WTC11 (cell line): ENCODE results near the gene TMTC3. TPM values are rescaled to one million over a fixed set of nuclear protein-coding genes. Genes with fewer than 3 reads are reported as not detected.
A peak's percentile ranks its signal among the peaks of the same experiment; 100 is the strongest.

Source experiments
- ATAC-seq: fragments of 200-7000 bp; cut with Tn5 transposase; 2 replicates; pipeline ENCODE4 v1.10.0; 2021; ENCODE audit warnings: mild to moderate bottlenecking, moderate library complexity
- CTCF ChIA-PET: fragments of 300-600 bp; sonication (Branson Sonifier 250); formaldehyde crosslinking; loops from one replicate; lab custom pipeline; 2021; ENCODE audit warnings: antibody characterized with exemption; lab: Charles Lee
- POLR2A ChIA-PET: fragments of 350-600 bp; sonication (Branson Sonifier 250); formaldehyde crosslinking; loops from one replicate; lab custom pipeline; 2021; ENCODE audit warnings: antibody characterized with exemption; lab: Charles Lee
- DNase-seq: peaks from one replicate; pipeline ENCODE4 v3.0.0; 2021; ENCODE audit warnings: low spot score
- H3K27ac Mint-ChIP-seq: 2 replicates; pipeline ENCODE4 v1.8.0; 2021; ENCODE audit warnings: mixed read lengths
- H3K27me3 Mint-ChIP-seq: 2 replicates; pipeline ENCODE4 v1.8.0; 2021; ENCODE audit warnings: low read depth, mild to moderate bottlenecking, moderate library complexity, mixed read lengths
- H3K36me3 Mint-ChIP-seq: 2 replicates; pipeline ENCODE4 v1.8.0; 2021; ENCODE audit warnings: mixed read lengths
- H3K4me1 Mint-ChIP-seq: 2 replicates; pipeline ENCODE4 v1.8.0; 2022; ENCODE audit warnings: mixed read lengths
- H3K4me3 Mint-ChIP-seq: 2 replicates; pipeline ENCODE4 v1.8.0; 2021; ENCODE audit warnings: mild to moderate bottlenecking, moderate library complexity, mixed read lengths
- H3K9me3 Mint-ChIP-seq: 2 replicates; pipeline ENCODE4 v1.8.0; 2021; ENCODE audit warnings: mixed read lengths
- AFF4 ChIP-seq: sonication (generic); formaldehyde crosslinking; IDR thresholded peaks from 2 replicates; pipeline ENCODE4 v1.8.1; 2023; ENCODE audit warnings: mild to moderate bottlenecking, missing genetic modification reagents, borderline replicate concordance
- ARID4B ChIP-seq: sonication (generic); formaldehyde crosslinking; IDR thresholded peaks from 2 replicates; pipeline ENCODE4 v1.8.0; 2023; ENCODE audit warnings: missing genetic modification reagents, mild to moderate bottlenecking, borderline replicate concordance
- ATF6 ChIP-seq: sonication (generic); formaldehyde crosslinking; IDR thresholded peaks from 2 replicates; pipeline ENCODE4 v1.8.1; 2023; ENCODE audit warnings: mild to moderate bottlenecking, missing genetic modification reagents
- CDX4 ChIP-seq: fragments of 250-450 bp; sonication (Bioruptor Pico); IDR thresholded peaks from 2 replicates; pipeline ENCODE4 v1.9.0; 2021; ENCODE audit warnings: moderate library complexity, mild to moderate bottlenecking, inconsistent platforms, borderline replicate concordance
- ELF4 ChIP-seq: sonication (generic); formaldehyde crosslinking; IDR thresholded peaks from 2 replicates; pipeline ENCODE4 v1.8.1; 2022; ENCODE audit warnings: low read depth, mild to moderate bottlenecking, moderate library complexity, missing genetic modification reagents
- ESRRA ChIP-seq: sonication (generic); formaldehyde crosslinking; IDR thresholded peaks from 2 replicates; pipeline ENCODE4 v1.8.1; 2022; ENCODE audit warnings: mild to moderate bottlenecking, missing genetic modification reagents, borderline replicate concordance
- FOXJ3 ChIP-seq: sonication (generic); formaldehyde crosslinking; IDR thresholded peaks from 2 replicates; pipeline ENCODE4 v1.9.0; 2021; ENCODE audit warnings: missing genetic modification reagents, mild to moderate bottlenecking, borderline replicate concordance
- FOXP1 ChIP-seq: sonication (generic); formaldehyde crosslinking; IDR thresholded peaks from 2 replicates; pipeline ENCODE4 v1.8.0; 2022; ENCODE audit warnings: missing genetic modification reagents, mild to moderate bottlenecking, moderate library complexity, borderline replicate concordance
- GRHL2 ChIP-seq: fragments of 250-450 bp; sonication (Bioruptor Pico); IDR thresholded peaks from 2 replicates; pipeline ENCODE4 v1.8.0; 2022; ENCODE audit warnings: mild to moderate bottlenecking, moderate library complexity; ENCODE audit not compliant: insufficient replicate concordance, severe bottlenecking
- JUN ChIP-seq: sonication (generic); formaldehyde crosslinking; IDR thresholded peaks from 2 replicates; pipeline ENCODE4 v1.8.0; 2023; ENCODE audit warnings: mild to moderate bottlenecking, missing genetic modification reagents
- NFE2L1 ChIP-seq: sonication (generic); formaldehyde crosslinking; IDR thresholded peaks from 2 replicates; pipeline ENCODE4 v1.8.1; 2023; ENCODE audit warnings: missing genetic modification reagents
- NFYB ChIP-seq: sonication (generic); formaldehyde crosslinking; conservative IDR thresholded peaks from 2 replicates; pipeline ENCODE4 v1.8.0; 2022; ENCODE audit warnings: low read depth, missing genetic modification reagents
- NR1H2 ChIP-seq: sonication (generic); formaldehyde crosslinking; IDR thresholded peaks from 2 replicates; pipeline ENCODE4 v1.9.0; 2021; ENCODE audit warnings: mild to moderate bottlenecking, moderate library complexity, missing genetic modification reagents
- NR3C1 ChIP-seq: sonication (generic); formaldehyde crosslinking; conservative IDR thresholded peaks from 2 replicates; pipeline ENCODE4 v1.8.1; 2023; ENCODE audit warnings: low read depth, mild to moderate bottlenecking, missing genetic modification reagents
- RORB ChIP-seq: fragments of 250-450 bp; sonication (Bioruptor Pico); IDR thresholded peaks from 2 replicates; pipeline ENCODE4 v1.9.0; 2021; ENCODE audit warnings: mild to moderate bottlenecking
- TP53 ChIP-seq: sonication (generic); formaldehyde crosslinking; IDR thresholded peaks from 2 replicates; pipeline ENCODE4 v1.8.1; 2023; ENCODE audit warnings: mild to moderate bottlenecking, missing genetic modification reagents
- ZNF423 ChIP-seq: fragments of 250-450 bp; sonication (Bioruptor Pico); IDR thresholded peaks from 2 replicates; pipeline ENCODE4 v2.1.2; 2022; ENCODE audit warnings: mild to moderate bottlenecking, moderate library complexity
- total RNA-seq: library from RNA; stranded (reverse); gene quantifications from 3 replicates; pipeline ENCODE4 v1.2.3, GENCODE V29; 2021
- TF ChIP-seq, protein P1 (sequence below): sonication (generic); formaldehyde crosslinking; IDR thresholded peaks from 2 replicates; pipeline ENCODE4 v1.8.0; 2022; ENCODE audit warnings: mild to moderate bottlenecking, missing genetic modification reagents
- TF ChIP-seq, protein P2 (sequence below): sonication (generic); formaldehyde crosslinking; IDR thresholded peaks from 2 replicates; pipeline ENCODE4 v1.8.1; 2023; ENCODE audit warnings: mild to moderate bottlenecking, missing genetic modification reagents

The TMTC3 gene
- total RNA-seq, 1 experiment from 2014 or later, result 38.8 TPM

- POLR2A ChIA-PET, result no interaction called here
- no peak for ATAC-seq
- CTCF ChIA-PET, result interaction anchor here (0.6 to 1.3 kb wide), 2 partner anchors 9 to 247 kb away, joined by 3 to 4 read pairs; no protein-coding TSS in a partner anchor
- peak overlapping the region; percentile 94 for H3K27ac Mint-ChIP-seq
- H3K9me3 Mint-ChIP-seq, result no peaks in the 10 kb centered on the region
- DNase-seq, result no peak
- peak overlapping the region; percentile 92 for H3K4me3 Mint-ChIP-seq
- TF ChIP-seq, protein P1, sequence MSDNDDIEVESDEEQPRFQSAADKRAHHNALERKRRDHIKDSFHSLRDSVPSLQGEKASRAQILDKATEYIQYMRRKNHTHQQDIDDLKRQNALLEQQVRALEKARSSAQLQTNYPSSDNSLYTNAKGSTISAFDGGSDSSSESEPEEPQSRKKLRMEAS, result no peak
- TF ChIP-seq FOXJ3 (CRISPR knock-in tag) (no peak), NR3C1 (CRISPR knock-in tag) (no peak), NFE2L1 (CRISPR knock-in tag) (0 out of 2 replicates have a peak, but pooled peaks have one; percentile 31), ARID4B (no peak)
- no peaks in the 10 kb centered on the region; the same call in 1 of the 2 replicates for H3K27me3 Mint-ChIP-seq
- H3K36me3 Mint-ChIP-seq, result no peaks in the 10 kb centered on the region
- peaks cover 41% of the 10 kb centered on the region for H3K4me1 Mint-ChIP-seq
Measured at GRCh38 chr12:88145567-88146505, 3.7 kb downstream of the TMTC3 start.

DNA sequence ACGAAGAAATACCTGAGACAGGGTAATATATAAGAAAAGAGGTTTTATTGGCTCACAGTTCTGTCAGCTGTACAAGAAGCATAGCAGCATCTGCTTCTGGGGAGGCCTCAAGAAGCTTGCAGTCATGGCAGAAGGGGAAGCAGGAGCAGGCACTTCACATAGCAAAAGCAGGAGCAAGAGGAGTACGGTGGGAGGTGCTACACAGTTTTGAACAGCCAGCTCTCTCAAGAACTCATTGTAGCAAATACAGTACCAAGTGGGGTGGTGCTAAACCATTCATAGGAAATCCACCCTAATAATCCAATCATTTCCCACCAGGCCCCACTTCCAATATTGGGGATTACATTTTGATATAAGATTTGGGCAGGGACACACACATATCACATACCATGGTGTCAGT is 8.0 kb downstream of the TMTC3 start:
- H3K9me3 Mint-ChIP-seq, result no peaks in the 10 kb centered on the region
- no peaks in the 10 kb centered on the region for H3K27me3 Mint-ChIP-seq
- H3K36me3 Mint-ChIP-seq, result no peaks in the 10 kb centered on the region
- POLR2A ChIA-PET, result interaction anchor here (1.0 kb wide), 1 partner anchor 8 kb away, joined by 3 read pairs; no protein-coding TSS in a partner anchor
- ATAC-seq, result no peak
- no peak for DNase-seq
- H3K27ac Mint-ChIP-seq, result no peak overlapping the region
- H3K4me3 Mint-ChIP-seq, result no peak overlapping the region
- peaks cover 36% of the 10 kb centered on the region for H3K4me1 Mint-ChIP-seq
- CTCF ChIA-PET, result no interaction called here
- TF ChIP-seq GRHL2 (CRISPR knock-in tag) (no peak), ATF6 (CRISPR knock-in tag) (no peak), JUN (no peak), ZNF423 (CRISPR knock-in tag) (no peak), ESRRA (CRISPR knock-in tag) (no peak), ELF4 (CRISPR knock-in tag) (no peak), FOXP1 (CRISPR knock-in tag) (no peak), AFF4 (CRISPR knock-in tag) (no peak), RORB (CRISPR knock-in tag) (no peak), NFYB (no peak), TP53 (CRISPR knock-in tag) (no peak), NR1H2 (no peak), CDX4 (CRISPR knock-in tag) (no peak)
- TF ChIP-seq, protein P2, sequence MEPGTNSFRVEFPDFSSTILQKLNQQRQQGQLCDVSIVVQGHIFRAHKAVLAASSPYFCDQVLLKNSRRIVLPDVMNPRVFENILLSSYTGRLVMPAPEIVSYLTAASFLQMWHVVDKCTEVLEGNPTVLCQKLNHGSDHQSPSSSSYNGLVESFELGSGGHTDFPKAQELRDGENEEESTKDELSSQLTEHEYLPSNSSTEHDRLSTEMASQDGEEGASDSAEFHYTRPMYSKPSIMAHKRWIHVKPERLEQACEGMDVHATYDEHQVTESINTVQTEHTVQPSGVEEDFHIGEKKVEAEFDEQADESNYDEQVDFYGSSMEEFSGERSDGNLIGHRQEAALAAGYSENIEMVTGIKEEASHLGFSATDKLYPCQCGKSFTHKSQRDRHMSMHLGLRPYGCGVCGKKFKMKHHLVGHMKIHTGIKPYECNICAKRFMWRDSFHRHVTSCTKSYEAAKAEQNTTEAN (CRISPR knock-in tag), result no peak
- TF ChIP-seq, protein P1, result no peak
